HG03460 (cell line): ENCODE measurements around the gene CTNNA3.

Experiments
- ATAC-seq: cut with Tn5 transposase; IDR thresholded peaks from one replicate; pipeline ENCODE4 v1.9.1; 2021; ENCODE audit not compliant: unreplicated experiment

CTNNA3 gene

GRCh38 chr10:67144530-67144929 lies 551.5 kb downstream of the CTNNA3 start:
- no peak for ATAC-seq

- no peak for ATAC-seq
Measured at GRCh38 chr10:67141300-67141699, 554.7 kb downstream of the CTNNA3 start.

- ATAC-seq: no peak
Measured at GRCh38 chr10:67140641-67141040, 555.4 kb downstream of the CTNNA3 start.

- no peak for ATAC-seq
Measured at GRCh38 chr10:67127441-67127840, 568.6 kb downstream of the CTNNA3 start.

GRCh38 chr10:67119651-67120050 lies 576.3 kb downstream of the CTNNA3 start:
- no peak for ATAC-seq

GRCh38 chr10:67115972-67116371 lies 580.0 kb downstream of the CTNNA3 start:
- ATAC-seq: no peak

- no peak for ATAC-seq
Measured at GRCh38 chr10:67114945-67115344, 581.0 kb downstream of the CTNNA3 start.

- no peak for ATAC-seq
Measured at GRCh38 chr10:67112765-67113164, 583.2 kb downstream of the CTNNA3 start.

GRCh38 chr10:67110286-67110685 lies 585.7 kb downstream of the CTNNA3 start:
- no peak for ATAC-seq

GRCh38 chr10:67107670-67108069 lies 588.3 kb downstream of the CTNNA3 start:
- no peak for ATAC-seq

- ATAC-seq: no peak
Measured at GRCh38 chr10:67100951-67101350, 595.0 kb downstream of the CTNNA3 start.

- no peak for ATAC-seq
Measured at GRCh38 chr10:67098461-67098860, 597.5 kb downstream of the CTNNA3 start.

- no peak for ATAC-seq
Measured at GRCh38 chr10:67095531-67095930, 600.5 kb downstream of the CTNNA3 start.

GRCh38 chr10:67088036-67088435 lies 608.0 kb downstream of the CTNNA3 start:
- no peak for ATAC-seq

- ATAC-seq: no peak
Measured at GRCh38 chr10:67087135-67087425, 608.9 kb downstream of the CTNNA3 start.

GRCh38 chr10:67086327-67087134 lies 609.5 kb downstream of the CTNNA3 start:
- ATAC-seq: no peak

GRCh38 chr10:67079126-67079525 lies 616.9 kb downstream of the CTNNA3 start:
- no peak for ATAC-seq

GRCh38 chr10:67077376-67077775 lies 618.6 kb downstream of the CTNNA3 start:
- ATAC-seq: no peak

GRCh38 chr10:67076144-67076543 lies 619.9 kb downstream of the CTNNA3 start:
- ATAC-seq: no peak

- ATAC-seq: no peak
Measured at GRCh38 chr10:67075491-67075971, 620.5 kb downstream of the CTNNA3 start.

GRCh38 chr10:67072654-67073053 lies 623.3 kb downstream of the CTNNA3 start:
- ATAC-seq: no peak

- ATAC-seq: no peak
Measured at GRCh38 chr10:67050415-67050814, 645.6 kb downstream of the CTNNA3 start.

GRCh38 chr10:67049988-67050387 lies 646.0 kb downstream of the CTNNA3 start:
- ATAC-seq: no peak
